Parathyroid adenoma (tissue), 2 donors: ENCODE data around the gene CCDC141.

Source experiments
- H2AFZ ChIP-seq: fragments of 300-600 bp; sonication (generic); one replicate; pipeline ENCODE4 v1.7.0; 2017; ENCODE audit warnings: antibody characterized with exemption, mild to moderate bottlenecking
- H3K27ac ChIP-seq: fragments of 300-600 bp; sonication (generic); one replicate; pipeline ENCODE4 v1.7.0; 2017
- H3K27me3 ChIP-seq: fragments of 300-600 bp; sonication (generic); one replicate; pipeline ENCODE4 v1.7.0; 2017; ENCODE audit warnings: low read length; ENCODE audit not compliant: control insufficient read depth, insufficient read depth
- H3K36me3 ChIP-seq: fragments of 300-600 bp; sonication (generic); one replicate; pipeline ENCODE4 v1.7.0; 2017; ENCODE audit warnings: low read length; ENCODE audit not compliant: control insufficient read depth, insufficient read depth
- H3K4me1 ChIP-seq: fragments of 300-600 bp; sonication (generic); one replicate; pipeline ENCODE4 v1.7.0; 2017; ENCODE audit warnings: control low read depth
- H3K4me2 ChIP-seq: fragments of 300-600 bp; sonication (generic); one replicate; pipeline ENCODE4 v1.7.0; 2017; ENCODE audit warnings: low read length
- H3K4me3 ChIP-seq: fragments of 300-600 bp; sonication (generic); one replicate; pipeline ENCODE4 v1.7.0; 2017; ENCODE audit warnings: low read depth, low read length
- H3K79me2 ChIP-seq: fragments of 300-600 bp; sonication (generic); one replicate; pipeline ENCODE4 v1.7.0; 2017; ENCODE audit warnings: control low read depth
- H3K9ac ChIP-seq: fragments of 300-600 bp; sonication (generic); one replicate; pipeline ENCODE4 v1.7.0; 2017; ENCODE audit warnings: mild to moderate bottlenecking
- H3K9me3 ChIP-seq: fragments of 300-600 bp; sonication (generic); one replicate; pipeline ENCODE4 v1.7.0; 2017; ENCODE audit warnings: low read length; ENCODE audit not compliant: control insufficient read depth
- TF ChIP-seq, protein P1 (sequence below): fragments of 300-600 bp; sonication (generic); IDR thresholded peaks from one replicate; pipeline ENCODE4 v1.7.0; 2017; ENCODE audit warnings: antibody characterized with exemption, mild to moderate bottlenecking
- donor health status: primary hyperparathyroidism.

Gene CCDC141

DNA sequence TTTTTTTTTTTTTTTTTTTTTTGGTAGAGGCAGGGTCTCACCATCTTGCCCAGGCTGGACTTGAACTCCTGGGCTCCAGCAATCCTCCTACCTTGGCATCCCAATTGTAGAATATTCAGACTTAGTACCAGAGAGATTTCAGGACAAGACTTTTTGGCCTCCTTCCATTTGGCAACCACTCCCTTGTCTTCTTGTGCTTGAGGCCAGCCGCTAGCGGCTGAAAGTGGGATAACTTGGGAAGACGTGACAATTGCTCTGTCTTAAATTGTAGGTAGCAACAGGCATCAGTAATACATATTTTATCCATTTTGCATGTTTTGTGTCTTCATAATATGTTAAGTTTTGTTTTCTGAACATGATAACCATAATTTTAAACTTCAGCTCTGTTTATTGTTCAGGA is 189.4 kb downstream of the CCDC141 start:
- no peaks in the 10 kb centered on the region for H3K9me3 ChIP-seq
- H3K9ac ChIP-seq: no peak overlapping the region
- H3K36me3 ChIP-seq: no peaks in the 10 kb centered on the region
- no peaks in the 10 kb centered on the region for H3K4me1 ChIP-seq
- no peak overlapping the region for H3K4me3 ChIP-seq
- no peak overlapping the region for H2AFZ ChIP-seq
- H3K27me3 ChIP-seq: no peaks in the 10 kb centered on the region
- H3K79me2 ChIP-seq: no peaks in the 10 kb centered on the region
- TF ChIP-seq, protein P1, sequence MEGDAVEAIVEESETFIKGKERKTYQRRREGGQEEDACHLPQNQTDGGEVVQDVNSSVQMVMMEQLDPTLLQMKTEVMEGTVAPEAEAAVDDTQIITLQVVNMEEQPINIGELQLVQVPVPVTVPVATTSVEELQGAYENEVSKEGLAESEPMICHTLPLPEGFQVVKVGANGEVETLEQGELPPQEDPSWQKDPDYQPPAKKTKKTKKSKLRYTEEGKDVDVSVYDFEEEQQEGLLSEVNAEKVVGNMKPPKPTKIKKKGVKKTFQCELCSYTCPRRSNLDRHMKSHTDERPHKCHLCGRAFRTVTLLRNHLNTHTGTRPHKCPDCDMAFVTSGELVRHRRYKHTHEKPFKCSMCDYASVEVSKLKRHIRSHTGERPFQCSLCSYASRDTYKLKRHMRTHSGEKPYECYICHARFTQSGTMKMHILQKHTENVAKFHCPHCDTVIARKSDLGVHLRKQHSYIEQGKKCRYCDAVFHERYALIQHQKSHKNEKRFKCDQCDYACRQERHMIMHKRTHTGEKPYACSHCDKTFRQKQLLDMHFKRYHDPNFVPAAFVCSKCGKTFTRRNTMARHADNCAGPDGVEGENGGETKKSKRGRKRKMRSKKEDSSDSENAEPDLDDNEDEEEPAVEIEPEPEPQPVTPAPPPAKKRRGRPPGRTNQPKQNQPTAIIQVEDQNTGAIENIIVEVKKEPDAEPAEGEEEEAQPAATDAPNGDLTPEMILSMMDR: no peak
- no peak overlapping the region for H3K4me2 ChIP-seq
- no peak overlapping the region for H3K27ac ChIP-seq

DNA sequence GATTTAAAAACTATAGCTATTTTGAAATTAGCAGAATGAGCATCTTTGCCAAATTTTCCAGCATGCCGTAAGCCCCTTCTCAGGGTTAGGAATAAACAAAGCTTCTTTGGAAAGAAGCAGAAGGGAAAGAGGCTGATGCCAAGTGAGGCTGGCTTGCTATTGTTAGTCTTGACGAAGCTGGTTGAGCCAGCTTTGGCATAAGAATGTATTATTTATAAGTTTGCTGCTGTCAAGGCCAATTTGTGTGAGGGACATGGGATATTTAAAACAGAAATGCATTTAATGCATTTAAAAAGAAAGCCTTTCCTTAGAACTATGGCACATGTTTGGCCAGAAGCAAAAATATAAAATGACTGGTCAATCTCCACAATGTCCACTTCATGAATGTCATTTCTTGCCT is 190.2 kb downstream of the CCDC141 start:
- no peaks in the 10 kb centered on the region for H3K27me3 ChIP-seq
- TF ChIP-seq, protein P1: no peak
- no peaks in the 10 kb centered on the region for H3K4me1 ChIP-seq
- no peak overlapping the region for H3K4me2 ChIP-seq
- no peak overlapping the region for H3K9ac ChIP-seq
- no peaks in the 10 kb centered on the region for H3K9me3 ChIP-seq
- no peaks in the 10 kb centered on the region for H3K36me3 ChIP-seq
- H2AFZ ChIP-seq: no peak overlapping the region
- H3K27ac ChIP-seq: no peak overlapping the region
- H3K4me3 ChIP-seq: no peak overlapping the region
- no peaks in the 10 kb centered on the region for H3K79me2 ChIP-seq

DNA sequence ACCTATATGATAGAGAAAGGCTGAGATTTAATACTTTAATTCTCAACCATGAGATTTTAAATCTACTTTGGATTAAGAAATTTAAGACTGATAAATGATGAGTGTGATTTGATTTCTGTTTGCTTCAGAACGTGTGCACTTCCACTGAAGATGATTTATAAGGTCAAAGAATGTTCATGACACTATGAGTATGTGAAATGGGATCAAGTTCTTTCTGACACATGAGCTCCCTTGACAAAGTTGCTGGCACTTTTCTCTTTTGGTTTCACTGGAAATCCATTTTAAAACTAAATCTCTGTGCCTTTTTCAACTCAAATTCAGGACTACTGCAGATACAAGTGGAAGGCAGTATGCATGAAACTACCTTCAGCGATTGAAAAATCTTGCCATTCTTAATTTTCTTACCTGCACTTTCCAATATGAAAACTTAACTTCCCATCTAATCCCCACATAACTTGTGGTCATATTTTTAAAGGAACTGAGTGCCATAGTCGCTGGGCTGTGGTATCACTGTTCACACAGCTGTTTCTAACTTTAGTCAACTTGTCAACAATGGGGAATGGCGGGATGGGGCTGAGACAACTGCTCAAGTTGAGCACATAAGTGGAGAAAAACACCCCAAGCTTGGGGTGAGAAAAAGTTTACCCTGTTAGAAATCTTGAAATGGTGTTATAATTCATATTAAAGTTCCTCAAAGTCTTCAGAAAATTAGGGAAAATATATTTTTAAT is 190.9 kb downstream of the CCDC141 start:
- H3K4me2 ChIP-seq: no peak overlapping the region
- no peak overlapping the region for H3K27ac ChIP-seq
- no peaks in the 10 kb centered on the region for H3K36me3 ChIP-seq
- no peaks in the 10 kb centered on the region for H3K4me1 ChIP-seq
- no peaks in the 10 kb centered on the region for H3K27me3 ChIP-seq
- no peak overlapping the region for H3K9ac ChIP-seq
- H2AFZ ChIP-seq: no peak overlapping the region
- H3K79me2 ChIP-seq: no peaks in the 10 kb centered on the region
- no peak overlapping the region for H3K4me3 ChIP-seq
- H3K9me3 ChIP-seq: no peaks in the 10 kb centered on the region
- TF ChIP-seq, protein P1: no peak

DNA sequence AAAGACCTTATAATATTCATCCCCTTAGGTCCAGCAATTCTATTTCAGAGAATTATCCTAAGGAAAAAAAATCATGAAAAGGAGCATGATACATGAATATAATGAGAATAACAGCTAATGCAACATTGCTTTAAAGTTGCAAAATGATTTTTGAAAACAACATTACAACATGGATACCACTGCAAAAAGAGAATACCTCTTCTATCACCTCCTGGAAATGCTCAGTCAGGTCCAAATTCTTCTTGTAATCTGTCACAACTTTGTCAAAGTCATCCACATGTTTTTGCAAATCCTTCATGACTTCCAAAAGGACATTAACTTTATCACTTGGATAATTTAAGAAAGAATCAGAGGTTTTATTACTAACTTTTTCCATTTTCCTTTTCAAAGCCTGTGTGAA is 194.8 kb downstream of the CCDC141 start:
- H3K27me3 ChIP-seq: no peaks in the 10 kb centered on the region
- no peaks in the 10 kb centered on the region for H3K9me3 ChIP-seq
- H3K9ac ChIP-seq: no peak overlapping the region
- H2AFZ ChIP-seq: no peak overlapping the region
- H3K36me3 ChIP-seq: no peaks in the 10 kb centered on the region
- H3K4me1 ChIP-seq: no peaks in the 10 kb centered on the region
- no peaks in the 10 kb centered on the region for H3K79me2 ChIP-seq
- H3K27ac ChIP-seq: no peak overlapping the region
- H3K4me3 ChIP-seq: no peak overlapping the region
- TF ChIP-seq, protein P1: no peak
- H3K4me2 ChIP-seq: no peak overlapping the region

DNA sequence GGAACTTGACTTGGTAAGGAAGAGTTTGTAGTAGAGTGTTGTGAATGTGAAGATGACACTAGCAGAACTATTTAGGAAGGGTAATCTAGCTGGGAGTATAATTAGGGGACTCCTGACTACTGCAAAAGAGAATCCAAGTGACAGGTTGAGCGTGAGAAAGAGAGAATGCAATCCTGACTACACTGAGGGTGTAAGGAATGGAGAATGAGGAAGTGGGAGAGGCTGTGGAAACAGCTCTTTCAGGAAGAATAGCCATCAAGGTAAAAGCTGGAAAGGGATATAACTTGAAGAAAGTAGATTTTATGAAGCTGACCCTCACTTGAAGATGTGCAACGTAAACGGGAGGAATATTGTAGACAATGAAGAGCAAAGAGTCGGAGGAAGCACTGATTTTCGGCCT is 201.6 kb downstream of the CCDC141 start:
- no peak overlapping the region for H3K4me2 ChIP-seq
- TF ChIP-seq, protein P1: no peak
- H3K9me3 ChIP-seq: no peaks in the 10 kb centered on the region
- H3K27ac ChIP-seq: no peak overlapping the region
- no peaks in the 10 kb centered on the region for H3K4me1 ChIP-seq
- no peak overlapping the region for H2AFZ ChIP-seq
- H3K36me3 ChIP-seq: no peaks in the 10 kb centered on the region
- H3K9ac ChIP-seq: no peak overlapping the region
- no peaks in the 10 kb centered on the region for H3K79me2 ChIP-seq
- no peaks in the 10 kb centered on the region for H3K27me3 ChIP-seq
- no peak overlapping the region for H3K4me3 ChIP-seq
